GM12873 (cell line): ENCODE data around the gene RAB11A.

Experiments used
- TF ChIP-seq, protein P1 (sequence below): IDR thresholded peaks from 2 replicates; pipeline ENCODE4 v1.5.1; 2012; ENCODE audit warnings: low read depth, mild to moderate bottlenecking, moderate library complexity, low read length, control low read depth; ENCODE audit not compliant: insufficient read depth; ENCODE audit errors: missing control alignments

Gene RAB11A

DNA sequence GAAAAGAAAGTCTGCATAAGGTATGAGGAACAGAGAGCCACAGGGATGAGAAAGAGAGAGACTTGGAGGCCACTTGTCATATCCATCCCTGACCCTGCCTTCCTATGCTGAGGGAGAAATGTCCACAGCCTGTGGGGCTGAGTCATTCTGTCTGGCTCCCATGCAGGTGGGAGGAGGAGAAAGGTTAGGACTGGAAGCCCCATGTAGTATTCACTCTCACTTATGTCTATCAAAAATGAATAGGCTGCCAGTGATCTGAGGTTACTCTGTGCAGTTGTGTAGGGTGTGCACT, 71.3 kb downstream of the RAB11A start:
- TF ChIP-seq, protein P1, sequence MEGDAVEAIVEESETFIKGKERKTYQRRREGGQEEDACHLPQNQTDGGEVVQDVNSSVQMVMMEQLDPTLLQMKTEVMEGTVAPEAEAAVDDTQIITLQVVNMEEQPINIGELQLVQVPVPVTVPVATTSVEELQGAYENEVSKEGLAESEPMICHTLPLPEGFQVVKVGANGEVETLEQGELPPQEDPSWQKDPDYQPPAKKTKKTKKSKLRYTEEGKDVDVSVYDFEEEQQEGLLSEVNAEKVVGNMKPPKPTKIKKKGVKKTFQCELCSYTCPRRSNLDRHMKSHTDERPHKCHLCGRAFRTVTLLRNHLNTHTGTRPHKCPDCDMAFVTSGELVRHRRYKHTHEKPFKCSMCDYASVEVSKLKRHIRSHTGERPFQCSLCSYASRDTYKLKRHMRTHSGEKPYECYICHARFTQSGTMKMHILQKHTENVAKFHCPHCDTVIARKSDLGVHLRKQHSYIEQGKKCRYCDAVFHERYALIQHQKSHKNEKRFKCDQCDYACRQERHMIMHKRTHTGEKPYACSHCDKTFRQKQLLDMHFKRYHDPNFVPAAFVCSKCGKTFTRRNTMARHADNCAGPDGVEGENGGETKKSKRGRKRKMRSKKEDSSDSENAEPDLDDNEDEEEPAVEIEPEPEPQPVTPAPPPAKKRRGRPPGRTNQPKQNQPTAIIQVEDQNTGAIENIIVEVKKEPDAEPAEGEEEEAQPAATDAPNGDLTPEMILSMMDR, result no peak
